Glutamatergic neuron (in vitro differentiated cells): ENCODE measurements around the gene DCP2. TPM values are rescaled to one million over a fixed set of nuclear protein-coding genes. Genes with fewer than 3 reads are reported as not detected.

Source experiments
- DNase-seq: peaks from one replicate; pipeline ENCODE4 v3.0.0; 2022
- H3K27ac Mint-ChIP-seq: one replicate; pipeline ENCODE4 v1.8.0; 2020; ENCODE audit warnings: mild to moderate bottlenecking, mixed read lengths, inconsistent platforms; ENCODE audit not compliant: unreplicated experiment
- H3K27me3 Mint-ChIP-seq: one replicate; pipeline ENCODE4 v1.8.0; 2020; ENCODE audit warnings: mild to moderate bottlenecking, moderate library complexity, mixed read lengths, inconsistent platforms; ENCODE audit not compliant: unreplicated experiment
- H3K36me3 Mint-ChIP-seq: one replicate; pipeline ENCODE4 v1.8.0; 2020; ENCODE audit warnings: mild to moderate bottlenecking, mixed read lengths, inconsistent platforms; ENCODE audit not compliant: unreplicated experiment
- H3K4me1 Mint-ChIP-seq: one replicate; pipeline ENCODE4 v1.8.0; 2020; ENCODE audit warnings: mild to moderate bottlenecking, low read depth, mixed read lengths, inconsistent platforms; ENCODE audit not compliant: unreplicated experiment
- H3K4me3 Mint-ChIP-seq: one replicate; pipeline ENCODE4 v1.8.0; 2020; ENCODE audit warnings: mild to moderate bottlenecking, mixed read lengths, inconsistent platforms; ENCODE audit not compliant: unreplicated experiment
- H3K9me3 Mint-ChIP-seq: one replicate; pipeline ENCODE4 v1.8.0; 2020; ENCODE audit warnings: mild to moderate bottlenecking, moderate library complexity, mixed read lengths, inconsistent platforms; ENCODE audit not compliant: unreplicated experiment
- total RNA-seq: library from RNA; stranded (reverse); fragmentation: NEBNext Ultra II Directional; extraction: Animal tissue kit (Norgen Biotek cat#: 25700); gene quantifications from one replicate; pipeline ENCODE4 v1.2.1, GENCODE V29; 2021; ENCODE audit not compliant: unreplicated experiment
- TF ChIP-seq, protein P1 (sequence below): fragments of 200-600 bp; sonication (generic); IDR thresholded peaks from one replicate; pipeline ENCODE4 v1.5.0; 2021; ENCODE audit not compliant: partially characterized antibody, unreplicated experiment

DCP2 gene
- total RNA-seq, 1 donor from 2014 or later: 117 TPM

DNA sequence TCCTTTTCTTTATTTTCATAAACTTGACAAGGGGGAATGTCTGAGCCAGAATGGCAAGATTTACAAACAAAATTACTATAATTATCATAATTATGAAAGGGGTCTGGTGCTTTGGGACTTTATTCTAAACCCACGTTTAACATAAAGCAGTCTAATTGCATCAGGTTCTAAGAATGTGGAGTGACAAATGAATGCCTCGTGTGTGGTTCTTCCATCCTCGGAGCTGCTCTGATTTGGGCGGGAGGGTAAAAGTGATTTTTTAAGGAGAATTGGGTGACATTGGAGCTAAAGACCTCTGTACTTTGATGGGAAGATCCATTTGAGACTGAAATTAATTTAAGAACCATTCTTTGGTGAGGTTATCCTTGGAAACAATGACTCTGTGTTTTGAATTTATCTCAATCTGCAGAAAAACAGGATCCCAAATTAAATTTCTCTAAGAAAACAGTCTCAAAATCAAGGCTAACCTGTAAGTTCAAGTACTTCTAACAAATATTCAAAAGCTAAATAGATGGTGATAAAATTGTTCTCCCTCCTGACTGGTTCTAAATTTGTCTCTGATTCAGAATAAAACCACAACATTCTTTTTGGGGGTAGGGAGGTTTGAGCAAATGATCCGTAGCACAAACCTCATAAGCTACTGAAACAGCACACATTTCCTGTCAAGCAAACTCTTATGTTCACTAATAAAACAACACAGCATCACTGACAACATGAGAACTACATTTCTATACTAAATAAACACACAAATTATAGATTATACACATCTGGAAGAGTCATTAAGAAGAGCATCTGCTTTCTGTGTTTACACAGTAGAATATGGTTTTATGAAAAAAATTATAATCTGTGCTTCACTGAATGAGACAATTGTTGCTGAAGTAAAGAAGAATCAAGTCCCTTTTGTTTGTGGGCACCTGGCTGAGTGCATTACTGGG, 85.5 kb downstream of the DCP2 start:
- DNase-seq: no peak
- H3K27me3 Mint-ChIP-seq: peaks cover 10% of the 10 kb centered on the region
- peak overlapping the region; percentile 40 for H3K27ac Mint-ChIP-seq
- H3K9me3 Mint-ChIP-seq: peaks cover 16% of the 10 kb centered on the region
- H3K36me3 Mint-ChIP-seq: peaks cover 10% of the 10 kb centered on the region
- H3K4me1 Mint-ChIP-seq: peaks cover 31% of the 10 kb centered on the region
- no peak overlapping the region for H3K4me3 Mint-ChIP-seq
- TF ChIP-seq, protein P1, sequence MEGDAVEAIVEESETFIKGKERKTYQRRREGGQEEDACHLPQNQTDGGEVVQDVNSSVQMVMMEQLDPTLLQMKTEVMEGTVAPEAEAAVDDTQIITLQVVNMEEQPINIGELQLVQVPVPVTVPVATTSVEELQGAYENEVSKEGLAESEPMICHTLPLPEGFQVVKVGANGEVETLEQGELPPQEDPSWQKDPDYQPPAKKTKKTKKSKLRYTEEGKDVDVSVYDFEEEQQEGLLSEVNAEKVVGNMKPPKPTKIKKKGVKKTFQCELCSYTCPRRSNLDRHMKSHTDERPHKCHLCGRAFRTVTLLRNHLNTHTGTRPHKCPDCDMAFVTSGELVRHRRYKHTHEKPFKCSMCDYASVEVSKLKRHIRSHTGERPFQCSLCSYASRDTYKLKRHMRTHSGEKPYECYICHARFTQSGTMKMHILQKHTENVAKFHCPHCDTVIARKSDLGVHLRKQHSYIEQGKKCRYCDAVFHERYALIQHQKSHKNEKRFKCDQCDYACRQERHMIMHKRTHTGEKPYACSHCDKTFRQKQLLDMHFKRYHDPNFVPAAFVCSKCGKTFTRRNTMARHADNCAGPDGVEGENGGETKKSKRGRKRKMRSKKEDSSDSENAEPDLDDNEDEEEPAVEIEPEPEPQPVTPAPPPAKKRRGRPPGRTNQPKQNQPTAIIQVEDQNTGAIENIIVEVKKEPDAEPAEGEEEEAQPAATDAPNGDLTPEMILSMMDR: no peak

DNA sequence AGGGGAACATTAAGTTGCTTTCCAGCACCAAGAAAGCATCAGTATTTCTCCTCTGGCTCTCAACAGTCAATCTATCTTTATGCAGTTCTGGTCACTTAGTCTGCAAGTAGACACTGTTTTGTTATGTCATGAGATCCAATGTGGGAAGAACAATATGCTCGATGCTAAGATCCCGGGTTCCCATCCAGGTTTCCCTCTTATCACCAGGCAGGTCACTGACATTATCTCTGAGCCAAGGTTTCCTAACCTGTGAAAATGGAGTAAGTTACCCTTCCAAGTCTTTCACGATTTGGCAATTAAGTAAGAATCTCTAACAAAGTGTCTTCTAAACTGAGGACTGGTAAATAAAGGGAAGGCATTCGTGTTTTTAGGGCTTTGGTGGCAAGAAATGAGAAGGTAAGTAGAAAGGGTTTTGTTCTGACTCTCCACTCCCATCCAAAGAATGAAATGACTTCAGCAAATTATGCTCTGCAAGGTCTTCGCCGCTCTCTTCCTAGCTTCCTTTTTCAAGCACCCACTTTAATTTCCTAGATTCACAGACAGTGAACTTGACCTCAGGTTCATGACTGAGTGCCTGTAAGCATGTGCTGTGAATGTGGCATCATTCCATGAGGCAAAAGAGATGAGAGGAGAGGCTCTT, 86.4 kb downstream of the DCP2 start:
- Mint-ChIP-seq H3K4me1 (peaks cover 26% of the 10 kb centered on the region), H3K27ac (no peak overlapping the region), H3K27me3 (peaks cover 12% of the 10 kb centered on the region), H3K9me3 (peaks cover 20% of the 10 kb centered on the region), H3K4me3 (no peak overlapping the region), H3K36me3 (peaks cover 7% of the 10 kb centered on the region)
- DNase-seq: no peak
- TF ChIP-seq, protein P1: no peak

DNA sequence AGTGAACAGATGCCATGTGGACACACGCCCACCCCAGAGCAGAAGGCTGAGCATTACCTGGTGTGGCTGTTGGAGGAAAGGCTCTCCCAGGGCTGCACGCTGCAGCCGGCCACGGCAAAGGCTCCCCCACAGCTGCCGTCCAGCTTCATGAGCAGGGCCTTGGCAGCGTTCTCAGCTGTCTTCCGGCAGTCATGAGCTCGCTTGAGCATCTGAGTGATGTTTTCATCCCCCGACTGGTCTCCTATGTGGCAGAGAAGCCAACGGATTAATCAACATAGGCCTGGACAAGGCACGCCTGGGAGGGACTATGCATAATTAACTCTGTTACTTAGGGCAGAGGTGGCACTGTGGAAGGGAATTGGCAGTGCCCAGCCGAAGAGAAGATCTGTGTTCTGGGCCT, 87.3 kb downstream of the DCP2 start:
- peaks cover 21% of the 10 kb centered on the region for H3K4me1 Mint-ChIP-seq
- TF ChIP-seq, protein P1: no peak
- H3K27ac Mint-ChIP-seq: no peak overlapping the region
- H3K4me3 Mint-ChIP-seq: no peak overlapping the region
- peaks cover 7% of the 10 kb centered on the region for H3K36me3 Mint-ChIP-seq
- H3K27me3 Mint-ChIP-seq: peaks cover 15% of the 10 kb centered on the region
- DNase-seq: no peak
- peaks cover 20% of the 10 kb centered on the region for H3K9me3 Mint-ChIP-seq

DNA sequence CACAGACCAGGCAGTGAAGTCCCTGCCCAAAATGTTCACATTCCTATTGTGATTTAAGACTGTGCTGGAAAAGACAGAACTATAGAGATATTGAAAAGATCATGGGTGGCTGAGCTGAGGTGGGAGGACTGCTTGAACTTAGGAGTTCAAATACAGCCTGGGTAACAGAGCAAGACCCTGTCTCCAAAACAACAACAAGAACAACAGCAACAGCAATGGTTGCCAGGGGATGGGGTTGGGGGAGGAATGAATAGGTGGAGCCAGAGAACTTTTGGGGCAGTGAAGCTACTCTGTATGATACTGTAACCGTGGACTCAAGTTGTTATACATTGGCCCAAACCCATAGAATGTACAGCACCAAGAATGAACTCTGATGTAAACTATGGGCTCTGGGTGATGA, 88.2 kb downstream of the DCP2 start:
- Mint-ChIP-seq H3K27me3 (peaks cover 10% of the 10 kb centered on the region), H3K27ac (peak overlapping the region; percentile 12), H3K9me3 (peaks cover 12% of the 10 kb centered on the region), H3K4me1 (peaks cover 12% of the 10 kb centered on the region), H3K36me3 (peaks cover 7% of the 10 kb centered on the region), H3K4me3 (no peak overlapping the region)
- no peak for DNase-seq
- TF ChIP-seq, protein P1: no peak

DNA sequence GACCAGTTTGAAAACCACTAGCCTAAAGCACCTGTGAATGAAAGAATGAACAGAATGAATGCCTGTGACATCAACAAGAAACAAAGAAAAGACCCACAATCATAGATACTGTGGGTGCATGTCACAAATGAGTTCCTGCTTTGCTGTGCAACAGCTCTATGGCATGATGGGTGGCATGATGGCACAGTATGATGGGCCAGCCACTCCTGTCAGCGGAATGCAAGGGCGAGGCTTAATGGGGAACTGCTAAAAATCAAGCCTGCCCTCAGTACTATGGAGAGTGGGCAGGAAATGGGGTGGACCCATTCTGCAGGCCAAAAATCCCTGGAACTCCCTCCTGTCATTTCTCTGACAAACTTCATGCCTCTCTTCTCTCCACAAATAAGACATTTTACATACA, 89.0 kb downstream of the DCP2 start:
- TF ChIP-seq, protein P1: no peak
- peaks cover 8% of the 10 kb centered on the region for H3K9me3 Mint-ChIP-seq
- H3K27me3 Mint-ChIP-seq: peaks cover 10% of the 10 kb centered on the region
- peaks cover 9% of the 10 kb centered on the region for H3K4me1 Mint-ChIP-seq
- H3K36me3 Mint-ChIP-seq: peaks cover 7% of the 10 kb centered on the region
- H3K27ac Mint-ChIP-seq: no peak overlapping the region
- DNase-seq: no peak
- no peak overlapping the region for H3K4me3 Mint-ChIP-seq
